DND-41 (cell line): ENCODE results near the gene HPCAL1.

ENCODE experiments used
- EZH2 ChIP-seq: IDR thresholded peaks from 3 replicates; pipeline ENCODE4 v1.6.1; 2012; ENCODE audit warnings: borderline replicate concordance, low read depth, mild to moderate bottlenecking, moderate library complexity, low read length, inconsistent platforms; ENCODE audit not compliant: severe bottlenecking
- TF ChIP-seq, protein P1 (sequence below): IDR thresholded peaks from 2 replicates; pipeline ENCODE4 v1.5.1; 2012; ENCODE audit warnings: borderline replicate concordance, low read length, moderate library complexity, mild to moderate bottlenecking; ENCODE audit not compliant: poor library complexity, severe bottlenecking; ENCODE audit errors: extremely low read depth

DNA sequence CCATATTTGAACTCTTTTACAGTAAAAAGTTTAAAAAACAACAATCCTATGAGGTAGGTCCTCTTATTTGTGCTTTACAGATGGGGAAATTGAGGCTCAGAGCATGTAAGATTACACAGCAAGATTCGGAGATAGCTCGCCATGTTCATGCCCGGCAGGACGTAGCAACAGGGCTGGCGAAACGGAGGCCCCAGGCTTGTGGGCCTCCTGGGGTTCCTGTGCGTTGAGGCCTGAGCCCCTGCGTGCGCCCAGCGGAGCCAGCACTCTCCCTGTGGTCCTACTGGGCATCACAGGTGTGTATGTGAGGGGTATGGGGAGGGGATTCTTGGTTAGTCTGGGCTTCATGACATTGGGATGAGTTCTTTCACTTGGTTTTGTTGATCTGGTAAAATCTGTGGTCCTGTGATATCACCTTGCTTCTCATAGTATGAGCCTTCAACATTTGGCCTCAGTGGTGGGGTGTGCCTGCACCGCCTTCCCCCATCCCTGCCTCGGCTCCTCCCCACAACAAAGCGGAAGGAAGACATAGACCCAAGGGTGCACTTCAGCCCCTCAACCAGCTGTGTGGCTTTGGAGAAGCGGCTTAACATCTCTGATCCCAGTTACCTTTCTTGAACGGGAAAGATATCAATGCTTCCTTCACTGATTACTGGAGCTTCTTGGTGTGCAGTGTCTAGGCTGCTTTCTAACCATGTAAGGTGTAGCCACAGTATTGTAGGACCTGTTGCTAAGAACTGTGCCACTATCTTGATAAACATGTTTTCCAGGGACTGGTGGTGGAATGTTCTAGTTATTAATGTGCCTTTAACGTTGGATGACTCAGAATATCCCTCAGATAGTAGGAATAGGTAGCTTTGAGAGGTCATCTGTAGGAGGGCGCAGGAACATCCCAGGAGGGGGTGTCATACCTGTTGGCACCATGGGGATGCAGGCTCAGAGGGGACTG, 37.2 kb downstream of the HPCAL1 start:
- no peak for TF ChIP-seq EZH2
- TF ChIP-seq, protein P1, sequence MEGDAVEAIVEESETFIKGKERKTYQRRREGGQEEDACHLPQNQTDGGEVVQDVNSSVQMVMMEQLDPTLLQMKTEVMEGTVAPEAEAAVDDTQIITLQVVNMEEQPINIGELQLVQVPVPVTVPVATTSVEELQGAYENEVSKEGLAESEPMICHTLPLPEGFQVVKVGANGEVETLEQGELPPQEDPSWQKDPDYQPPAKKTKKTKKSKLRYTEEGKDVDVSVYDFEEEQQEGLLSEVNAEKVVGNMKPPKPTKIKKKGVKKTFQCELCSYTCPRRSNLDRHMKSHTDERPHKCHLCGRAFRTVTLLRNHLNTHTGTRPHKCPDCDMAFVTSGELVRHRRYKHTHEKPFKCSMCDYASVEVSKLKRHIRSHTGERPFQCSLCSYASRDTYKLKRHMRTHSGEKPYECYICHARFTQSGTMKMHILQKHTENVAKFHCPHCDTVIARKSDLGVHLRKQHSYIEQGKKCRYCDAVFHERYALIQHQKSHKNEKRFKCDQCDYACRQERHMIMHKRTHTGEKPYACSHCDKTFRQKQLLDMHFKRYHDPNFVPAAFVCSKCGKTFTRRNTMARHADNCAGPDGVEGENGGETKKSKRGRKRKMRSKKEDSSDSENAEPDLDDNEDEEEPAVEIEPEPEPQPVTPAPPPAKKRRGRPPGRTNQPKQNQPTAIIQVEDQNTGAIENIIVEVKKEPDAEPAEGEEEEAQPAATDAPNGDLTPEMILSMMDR, result no peak
